Mucosa of descending colon (tissue), 3 donors: Measurements from ENCODE around the gene ABCA2. TPM values are rescaled to one million over a fixed set of nuclear protein-coding genes. Genes with fewer than 3 reads are reported as not detected.
"Not testable (repeated sequence)": the region's sequence is repeated elsewhere in the genome, so short reads cannot be mapped to it uniquely, and the experiment has no call there.

Experiments
- ATAC-seq: fragments of 200-7000 bp; cut with Tn5 transposase; one replicate; pipeline ENCODE4 v1.9.1; 2020; ENCODE audit warnings: mild to moderate bottlenecking, moderate library complexity
- DNase-seq, 3 donors: peaks; one replicate each; pipeline ENCODE4 v3.0.0-alpha.2; 2020
- H3K36me3 ChIP-seq: fragments of 200-600 bp; one replicate; pipeline ENCODE4 v1.8.0; 2021; ENCODE audit warnings: low read depth, mild to moderate bottlenecking
- H3K4me1 ChIP-seq: fragments of 200-600 bp; one replicate; pipeline ENCODE4 v1.8.0; 2021; ENCODE audit warnings: low read depth, mild to moderate bottlenecking
- H3K4me3 ChIP-seq: fragments of 200-600 bp; one replicate; pipeline ENCODE4 v1.8.0; 2021; ENCODE audit warnings: mild to moderate bottlenecking
- H3K9me3 ChIP-seq: fragments of 200-600 bp; one replicate; pipeline ENCODE4 v1.8.0; 2021; ENCODE audit warnings: mild to moderate bottlenecking
- intact Hi-C, 2 donors: fragments of 100-400 bp; cut with DNase I in 1 of 2; cut with micrococcal nuclease in 1 of 2; formaldehyde crosslinking; loops; one replicate each; pipeline versions ENCODE4 v1.11.0 to v1.11.1; 2022; cut with DNase I, micrococcal nuclease
- total RNA-seq, 3 donors: library from RNA; stranded (reverse); fragmentation: NEBNext Ultra II Directional in 2 of 3; extraction: Animal tissue kit (Norgen Biotek cat#: 25700) in 2 of 3; gene quantifications; one replicate each; pipeline versions ENCODE4 v1.2.1 to v1.2.4, GENCODE V29; 2021 to 2023
- TF ChIP-seq, protein P1 (sequence below): fragments of 200-600 bp; IDR thresholded peaks from one replicate; pipeline ENCODE4 v1.8.0; 2022; ENCODE audit warnings: antibody characterized with exemption, mild to moderate bottlenecking
- donor health status: DM: no; HTN: no; CAD: no; lungs with moderate emphysema.
- donor health status: DM: no; HTN: no; CAD: no.
- donor health status: DM: no; HTN: yes; CAD: no.

ABCA2 gene
- total RNA-seq, 3 donors from 2014 or later: 20.1 to 77.2 (median 48.0) TPM

DNA sequence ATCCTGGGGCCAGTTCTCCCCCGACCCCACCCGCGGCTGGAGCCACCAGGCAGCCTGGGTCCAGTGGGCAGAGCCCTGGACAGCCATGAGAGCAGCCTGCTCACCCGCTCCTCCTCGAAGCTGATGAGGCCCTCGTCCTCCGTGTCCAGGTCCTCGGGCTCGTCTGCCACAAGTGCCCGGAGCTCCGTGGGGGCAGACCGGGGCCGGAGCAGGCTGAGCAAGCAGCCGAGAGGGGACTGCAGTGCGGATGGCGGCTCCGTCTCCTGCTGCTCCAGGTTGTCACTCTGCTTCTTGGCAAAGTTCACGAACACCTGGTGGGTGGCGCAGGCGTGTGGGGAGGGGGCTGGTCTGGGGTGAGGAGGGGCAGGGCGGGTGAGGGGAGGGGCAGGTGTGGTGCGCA lies 19.7 kb downstream of the ABCA2 start:
- TF ChIP-seq, protein P1, sequence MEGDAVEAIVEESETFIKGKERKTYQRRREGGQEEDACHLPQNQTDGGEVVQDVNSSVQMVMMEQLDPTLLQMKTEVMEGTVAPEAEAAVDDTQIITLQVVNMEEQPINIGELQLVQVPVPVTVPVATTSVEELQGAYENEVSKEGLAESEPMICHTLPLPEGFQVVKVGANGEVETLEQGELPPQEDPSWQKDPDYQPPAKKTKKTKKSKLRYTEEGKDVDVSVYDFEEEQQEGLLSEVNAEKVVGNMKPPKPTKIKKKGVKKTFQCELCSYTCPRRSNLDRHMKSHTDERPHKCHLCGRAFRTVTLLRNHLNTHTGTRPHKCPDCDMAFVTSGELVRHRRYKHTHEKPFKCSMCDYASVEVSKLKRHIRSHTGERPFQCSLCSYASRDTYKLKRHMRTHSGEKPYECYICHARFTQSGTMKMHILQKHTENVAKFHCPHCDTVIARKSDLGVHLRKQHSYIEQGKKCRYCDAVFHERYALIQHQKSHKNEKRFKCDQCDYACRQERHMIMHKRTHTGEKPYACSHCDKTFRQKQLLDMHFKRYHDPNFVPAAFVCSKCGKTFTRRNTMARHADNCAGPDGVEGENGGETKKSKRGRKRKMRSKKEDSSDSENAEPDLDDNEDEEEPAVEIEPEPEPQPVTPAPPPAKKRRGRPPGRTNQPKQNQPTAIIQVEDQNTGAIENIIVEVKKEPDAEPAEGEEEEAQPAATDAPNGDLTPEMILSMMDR: no peak
- ATAC-seq: no peak
- no peaks in the 10 kb centered on the region for H3K4me1 ChIP-seq
- H3K4me3 ChIP-seq: no peak overlapping the region
- peaks cover 5% of the 10 kb centered on the region for H3K9me3 ChIP-seq
- no peaks in the 10 kb centered on the region for H3K36me3 ChIP-seq
- DNase-seq: no peak
- intact Hi-C loops: no loop called here

DNA sequence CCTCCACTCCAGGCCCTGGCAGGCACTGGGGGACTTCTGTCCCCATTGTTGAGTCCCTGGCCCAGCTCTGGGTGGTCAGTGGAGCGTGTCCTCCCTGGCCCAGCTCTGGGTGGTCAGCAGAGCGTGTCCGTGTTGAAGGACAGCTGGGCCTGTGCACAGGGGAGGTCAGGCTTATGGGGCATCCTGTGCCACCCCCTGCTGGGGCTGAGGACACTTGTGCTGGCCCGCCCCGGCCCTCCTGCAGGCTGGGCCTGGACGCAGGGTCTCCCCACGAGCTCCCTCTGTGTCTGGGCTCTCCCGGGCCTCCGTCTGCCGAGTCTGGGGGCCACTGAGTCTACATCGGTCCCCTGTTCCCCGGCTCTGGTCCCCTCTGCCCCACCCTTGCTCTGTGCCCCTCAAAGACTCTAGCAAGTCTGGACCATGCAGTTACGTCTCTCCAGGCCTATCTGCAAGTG lies 20.2 kb downstream of the ABCA2 start:
- H3K36me3 ChIP-seq: no peaks in the 10 kb centered on the region
- intact Hi-C loops: no loop called here
- DNase-seq (no peak), ATAC-seq (no peak)
- TF ChIP-seq, protein P1: no peak
- peaks cover 5% of the 10 kb centered on the region for H3K9me3 ChIP-seq
- no peaks in the 10 kb centered on the region for H3K4me1 ChIP-seq
- H3K4me3 ChIP-seq: no peak overlapping the region

DNA sequence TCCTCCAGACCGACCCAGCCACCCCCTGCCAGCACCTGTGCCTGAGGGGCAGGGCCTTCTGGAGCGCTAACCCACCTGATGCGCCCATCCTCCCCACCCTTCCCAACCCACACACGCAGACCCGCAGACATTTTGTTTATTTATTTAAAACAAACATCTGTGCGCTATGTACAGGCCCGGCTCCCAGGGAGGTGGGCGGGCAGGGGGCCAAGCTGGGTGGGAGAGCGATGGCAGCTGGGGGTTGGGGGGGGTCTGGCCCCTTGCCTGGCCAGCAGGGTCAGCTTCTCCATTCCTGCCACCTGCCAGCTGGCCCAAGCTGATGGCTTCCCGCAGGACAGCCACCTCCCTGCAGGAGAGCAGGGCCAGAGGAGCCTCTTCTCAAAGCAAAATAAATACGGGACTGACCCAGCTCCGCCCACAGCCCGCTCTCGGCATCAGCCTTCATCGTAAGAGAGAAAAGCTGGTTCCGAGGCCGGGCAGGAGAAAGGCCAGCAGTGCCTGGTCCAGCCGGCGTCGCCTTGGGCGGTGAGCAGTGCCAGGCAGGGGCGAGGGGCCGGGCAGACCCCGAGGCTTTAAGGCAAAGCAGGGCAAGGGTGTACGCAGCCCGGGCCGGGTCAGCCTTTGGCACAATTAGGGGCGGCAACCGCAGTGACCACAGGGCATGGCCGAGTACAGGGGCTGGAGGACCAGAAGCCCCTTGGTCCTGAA lies 20.8 kb downstream of the ABCA2 start:
- TF ChIP-seq, protein P1: no peak
- ATAC-seq: peak; percentile 23
- Histone ChIP-seq H3K36me3 (no peaks in the 10 kb centered on the region), H3K9me3 (peaks cover 5% of the 10 kb centered on the region), H3K4me3 (no peak overlapping the region), H3K4me1 (no peaks in the 10 kb centered on the region)
- intact Hi-C loops: no loop called here
- no peak for DNase-seq

DNA sequence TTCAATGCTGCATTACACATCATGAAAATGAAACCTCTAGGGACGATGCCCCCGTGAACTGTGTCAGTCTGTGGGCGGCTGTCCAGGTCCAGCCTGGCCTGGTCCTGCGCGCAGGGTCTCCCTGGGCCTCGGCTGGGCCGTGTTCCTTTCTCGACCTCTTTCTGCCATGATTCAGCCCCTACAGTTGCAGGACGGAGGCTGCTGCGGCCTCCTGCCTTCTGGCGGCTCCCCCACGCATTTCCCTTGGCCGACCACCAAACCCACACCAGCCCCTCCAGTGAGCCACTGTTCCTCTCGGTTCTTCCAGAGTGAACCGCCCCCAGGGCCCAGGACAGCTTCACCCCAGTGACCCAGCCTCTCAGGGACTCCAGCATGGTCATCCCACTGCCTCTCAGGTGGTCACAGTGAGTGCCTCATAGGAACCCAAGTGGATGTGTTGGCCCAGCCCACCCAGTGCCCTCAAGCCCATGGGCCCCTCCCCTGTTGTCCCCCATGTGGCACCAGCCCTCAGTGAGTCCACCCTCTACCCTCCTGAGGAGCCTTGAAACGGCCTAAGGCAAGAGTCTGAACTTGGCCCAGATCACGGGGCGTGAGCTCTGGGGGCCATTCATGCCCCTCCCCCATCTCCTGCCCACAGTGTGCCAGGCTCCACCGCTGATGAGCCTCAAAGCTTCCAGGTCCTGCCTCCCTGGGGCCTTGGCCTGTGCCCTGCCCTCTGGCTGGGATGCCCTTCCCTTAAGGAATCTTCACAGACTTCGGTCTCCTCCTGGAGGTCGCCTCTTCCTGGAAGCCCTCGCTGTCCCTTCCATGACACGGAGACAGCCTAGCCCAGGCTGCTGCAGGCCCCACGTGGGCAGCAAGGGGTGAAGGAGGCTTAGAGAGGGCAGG lies 21.7 kb downstream of the ABCA2 start:
- intact Hi-C loops: no loop called here
- peaks cover 5% of the 10 kb centered on the region for H3K9me3 ChIP-seq
- H3K4me3 ChIP-seq: no peak overlapping the region
- DNase-seq: no peak
- H3K36me3 ChIP-seq: no peaks in the 10 kb centered on the region
- no peaks in the 10 kb centered on the region for H3K4me1 ChIP-seq
- TF ChIP-seq, protein P1: no peak
- ATAC-seq: no peak

DNA sequence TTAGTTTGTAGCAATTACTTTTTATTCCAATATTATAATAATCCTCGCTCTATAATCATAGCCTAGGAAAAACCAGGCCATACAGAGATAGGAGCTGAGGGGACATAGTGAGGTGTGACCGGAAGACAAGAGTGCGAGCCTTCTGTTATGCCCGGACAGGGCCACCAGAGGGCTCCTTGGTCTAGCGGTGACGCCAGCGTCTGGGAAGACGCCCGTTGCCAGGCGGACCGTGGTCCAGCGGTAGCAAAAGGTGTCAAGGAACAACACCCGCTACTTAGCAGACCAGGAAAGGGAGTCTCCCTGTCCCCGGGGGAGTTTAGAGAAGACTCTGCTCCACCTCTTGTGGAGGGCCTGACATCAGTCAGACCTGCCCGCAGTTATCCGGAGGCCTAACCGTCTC lies 23.8 kb downstream of the ABCA2 start:
- DNase-seq: peak in 1 of 3 donors; percentile 60
- intact Hi-C loops, ATAC-seq: not testable (repeated sequence)

DNA sequence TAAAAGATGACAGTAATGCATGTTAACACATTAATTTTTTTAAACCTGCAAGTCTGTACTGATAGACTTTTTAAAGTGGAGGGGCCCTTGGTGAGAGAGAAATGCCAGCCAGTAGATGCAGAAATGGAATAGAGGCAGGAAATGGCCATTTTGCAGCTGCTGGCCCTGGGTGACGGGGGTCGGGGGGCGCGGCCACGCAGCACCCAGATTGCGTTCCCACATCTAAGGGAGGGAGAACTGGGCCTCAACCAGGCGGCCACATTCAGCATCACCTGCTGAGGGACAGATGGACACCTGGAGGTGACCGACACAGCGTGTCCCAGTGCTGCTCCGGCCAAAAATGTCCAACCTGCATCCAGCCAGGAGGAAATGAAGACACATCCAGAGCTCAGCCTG lies 25.4 kb downstream of the ABCA2 start:
- intact Hi-C loops: no loop called here
- Histone ChIP-seq H3K4me1 (peaks cover 2% of the 10 kb centered on the region), H3K9me3 (peaks cover 5% of the 10 kb centered on the region), H3K36me3 (no peaks in the 10 kb centered on the region), H3K4me3 (no peak overlapping the region)
- DNase-seq (no peak), ATAC-seq (no peak)
- TF ChIP-seq, protein P1: no peak

More for the DNA sequence above, 23.8 kb downstream of the ABCA2 start:
- not testable (repeated sequence) for H3K36me3 ChIP-seq, H3K4me1 ChIP-seq, H3K9me3 ChIP-seq, H3K4me3 ChIP-seq
